ENCODE results near the gene CRIP2. TPM values are rescaled to one million over a fixed set of nuclear protein-coding genes. Genes with fewer than 3 reads are reported as not detected.

CRIP2 gene
- total and polyA plus RNA-seq, 2 of the 8 experiments (the other 6 are each of a cell fraction or from before 2014, with no cell fraction given), result 4.2 to 13.5 TPM

DNA sequence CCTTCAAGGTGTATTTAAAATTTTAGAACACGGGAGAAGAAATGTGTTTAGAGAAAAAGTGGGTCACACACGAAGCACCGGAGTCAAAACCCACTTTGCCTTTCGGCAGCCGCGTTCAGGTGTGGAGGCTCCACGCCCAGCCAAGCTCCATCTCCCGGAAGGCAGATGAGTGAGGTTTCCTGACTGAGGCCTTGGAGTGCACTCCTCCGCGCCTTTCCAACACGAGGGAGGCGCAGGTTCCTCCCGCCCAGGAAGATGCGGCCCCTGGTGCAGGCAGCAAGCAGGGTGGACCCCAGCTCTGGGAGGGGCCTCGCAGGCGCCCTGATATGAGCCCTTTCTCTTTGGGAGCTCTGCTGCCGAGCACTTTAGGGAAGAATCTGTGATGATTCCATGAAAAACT is 32.5 kb upstream of the CRIP2 start:
- Histone ChIP-seq H2BK120ac (replicated peaks; ENCODE audit: low read depth, low read length) (no peak overlapping the region), H3K79me2 (ENCODE audit: control insufficient read depth in 1 of 2, insufficient read depth in 2 of 2, low read length in 2 of 2) (peaks cover 0 to 24% of the 10 kb centered on the region in 2 experiments; a peak in 3 of 4 replicates)
- FAIRE-seq, result no peak

More for the DNA sequence above, 32.5 kb upstream of the CRIP2 start:
- Histone ChIP-seq H3K14ac (ENCODE audit: insufficient read length) (no peak overlapping the region), H3K4me3 (ENCODE audit: extremely low read depth in 1 of 4, insufficient read depth in 2 of 4, low read depth in 3 of 4, low read length in 4 of 4) (no peak overlapping the region), H3K18ac (ENCODE audit: extremely low read depth, low read length) (no peak overlapping the region), H3K56ac (replicated peaks; ENCODE audit: insufficient read length, low read depth, low read length) (no peak overlapping the region), H4K91ac (replicated peaks; ENCODE audit: insufficient read length, low read length) (no peak overlapping the region), H2BK20ac (ENCODE audit: low read length) (no peak overlapping the region), H2BK5ac (ENCODE audit: low read depth, low read length) (no peak overlapping the region), H3K27me3 (replicated peaks in 1 of 4; ENCODE audit: control insufficient read depth in 3 of 4, extremely low read depth in 1 of 4, insufficient read depth in 3 of 4, low read length in 3 of 4) (no peaks in the 10 kb centered on the region), H3K4me1 (replicated peaks in 1 of 4; ENCODE audit: control insufficient read depth in 3 of 4, insufficient read depth in 4 of 4, low read length in 3 of 4) (peaks cover 0 to 3% (median 0%) of the 10 kb centered on the region in 4 experiments; a peak in 2 of 7 replicates), H3K9ac (replicated peaks in 1 of 4; ENCODE audit: extremely low read depth in 1 of 4, low read depth in 3 of 4, low read length in 3 of 4) (no peak overlapping the region), H2AFZ (ENCODE audit: low read length) (no peak overlapping the region), H3K4me2 (ENCODE audit: insufficient read depth in 1 of 2, low read depth in 2 of 2, low read length in 2 of 2) (no peak overlapping the region), H3K9me3 (ENCODE audit: insufficient read depth in 2 of 2, low read depth in 1 of 2, low read length in 1 of 2) (no peaks in the 10 kb centered on the region), H3K27ac (ENCODE audit: low read depth, low read length) (no peak overlapping the region), H4K5ac (ENCODE audit: insufficient read length, low read depth, low read length) (no peak overlapping the region), H2BK12ac (ENCODE audit: low read depth, low read length) (no peak overlapping the region), H2BK15ac (ENCODE audit: low read length) (no peak overlapping the region), H3K36me3 (ENCODE audit: control insufficient read depth in 2 of 4, insufficient read depth in 4 of 4, low read length in 3 of 4) (peaks cover 0 to 15% (median 2%) of the 10 kb centered on the region in 4 experiments; a peak in 4 of 8 replicates), H3K23ac (ENCODE audit: insufficient read length) (no peak overlapping the region), H3K23me2 (ENCODE audit: low read depth, low read length) (no peaks in the 10 kb centered on the region), H3K79me1 (ENCODE audit: low read depth, low read length) (peaks cover 33% of the 10 kb centered on the region), H4K20me1 (replicated peaks in 1 of 2; ENCODE audit: control insufficient read depth in 1 of 2, insufficient read depth in 2 of 2, low read length in 2 of 2) (peaks cover 36 to 39% of the 10 kb centered on the region in 2 experiments), H4K8ac (ENCODE audit: extremely low read depth, insufficient read depth, low read length) (no peak overlapping the region), H3K4ac (replicated peaks; ENCODE audit: insufficient read length, low read depth, low read length) (no peak overlapping the region), H2AK5ac (ENCODE audit: low read depth, low read length) (no peak overlapping the region)
- TF ChIP-seq GABPA (IDR thresholded peaks at IDR 0.05; ENCODE audit: borderline replicate concordance, insufficient read depth, low read length), result no peak
- no peak for TF ChIP-seq TAF1 (IDR thresholded peaks at IDR 0.05; ENCODE audit: low read depth, low read length)
- no peak for TF ChIP-seq EZH2 (IDR thresholded peaks at IDR 0.05; ENCODE audit: low read depth, low read length, severe bottlenecking)
- no peak for DNase-seq (ENCODE audit: low read depth in 1 of 2, low spot score in 2 of 2)
- WGBS, 2 experiments (ENCODE audit: extremely low coverage in 1 of 2, insufficient coverage in 1 of 2, insufficient read length in 1 of 2, insufficient replicate concordance in 2 of 2, low coverage in 1 of 2, low lambda C conversion rate in 2 of 2, missing lambda C conversion rate in 1 of 2), result 79% methylated on average over 17 of the region's 17 CpGs; no CpG with 5 or more reads in 1 of the 2 experiments
- CTCF ChIA-PET (ENCODE audit: partially characterized antibody), result interaction anchor here (1.0 to 1.5 kb wide), 3 partner anchors 29 to 78 kb away, joined by 3 to 5 read pairs (median 3); no protein-coding TSS in a partner anchor
- POLR2A ChIA-PET (ENCODE audit: partially characterized antibody), result interaction anchor here (1.2 to 2.6 kb wide), 3 partner anchors 11 to 28 kb away, joined by 3 to 10 read pairs (median 3); no protein-coding TSS in a partner anchor
